ENCODE measurements around the gene SH2D1B.

DNA sequence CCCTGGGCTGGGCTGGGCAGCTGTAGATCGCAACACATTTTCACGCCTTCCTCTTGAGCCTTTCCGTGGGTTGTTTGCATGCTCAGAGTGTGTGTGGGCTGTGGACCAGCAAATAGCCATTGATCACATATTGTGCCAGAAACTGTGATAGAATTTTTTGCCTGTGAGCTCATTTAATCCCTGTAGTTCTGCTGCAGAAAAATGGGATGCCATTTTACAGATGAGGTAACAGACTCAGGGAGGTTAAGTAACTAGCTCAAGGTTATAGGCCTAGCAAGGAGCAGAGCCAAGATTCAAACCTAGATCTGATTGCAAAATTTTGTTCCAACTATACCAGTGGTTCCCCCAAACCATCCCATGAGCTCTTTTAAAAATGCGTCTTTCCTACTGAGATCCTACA, 45.8 kb downstream of the SH2D1B start:
- TF ChIP-seq ZBTB7A (IDR thresholded peaks at IDR 0.05; ENCODE audit: low read depth) (no peak), EP300 (IDR thresholded peaks at IDR 0.05; ENCODE audit: borderline replicate concordance) (no peak), RAD21 (IDR thresholded peaks at IDR 0.05; ENCODE audit: low read depth) (no peak), TAF1 (IDR thresholded peaks at IDR 0.05; ENCODE audit: low read depth) (no peak), YY1 (IDR thresholded peaks at IDR 0.05; ENCODE audit: low read depth) (no peak)
- TF ChIP-seq, protein P1, sequence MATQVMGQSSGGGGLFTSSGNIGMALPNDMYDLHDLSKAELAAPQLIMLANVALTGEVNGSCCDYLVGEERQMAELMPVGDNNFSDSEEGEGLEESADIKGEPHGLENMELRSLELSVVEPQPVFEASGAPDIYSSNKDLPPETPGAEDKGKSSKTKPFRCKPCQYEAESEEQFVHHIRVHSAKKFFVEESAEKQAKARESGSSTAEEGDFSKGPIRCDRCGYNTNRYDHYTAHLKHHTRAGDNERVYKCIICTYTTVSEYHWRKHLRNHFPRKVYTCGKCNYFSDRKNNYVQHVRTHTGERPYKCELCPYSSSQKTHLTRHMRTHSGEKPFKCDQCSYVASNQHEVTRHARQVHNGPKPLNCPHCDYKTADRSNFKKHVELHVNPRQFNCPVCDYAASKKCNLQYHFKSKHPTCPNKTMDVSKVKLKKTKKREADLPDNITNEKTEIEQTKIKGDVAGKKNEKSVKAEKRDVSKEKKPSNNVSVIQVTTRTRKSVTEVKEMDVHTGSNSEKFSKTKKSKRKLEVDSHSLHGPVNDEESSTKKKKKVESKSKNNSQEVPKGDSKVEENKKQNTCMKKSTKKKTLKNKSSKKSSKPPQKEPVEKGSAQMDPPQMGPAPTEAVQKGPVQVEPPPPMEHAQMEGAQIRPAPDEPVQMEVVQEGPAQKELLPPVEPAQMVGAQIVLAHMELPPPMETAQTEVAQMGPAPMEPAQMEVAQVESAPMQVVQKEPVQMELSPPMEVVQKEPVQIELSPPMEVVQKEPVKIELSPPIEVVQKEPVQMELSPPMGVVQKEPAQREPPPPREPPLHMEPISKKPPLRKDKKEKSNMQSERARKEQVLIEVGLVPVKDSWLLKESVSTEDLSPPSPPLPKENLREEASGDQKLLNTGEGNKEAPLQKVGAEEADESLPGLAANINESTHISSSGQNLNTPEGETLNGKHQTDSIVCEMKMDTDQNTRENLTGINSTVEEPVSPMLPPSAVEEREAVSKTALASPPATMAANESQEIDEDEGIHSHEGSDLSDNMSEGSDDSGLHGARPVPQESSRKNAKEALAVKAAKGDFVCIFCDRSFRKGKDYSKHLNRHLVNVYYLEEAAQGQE (IDR thresholded peaks at IDR 0.05; ENCODE audit: low read depth): no peak
- TF ChIP-seq, protein P2, sequence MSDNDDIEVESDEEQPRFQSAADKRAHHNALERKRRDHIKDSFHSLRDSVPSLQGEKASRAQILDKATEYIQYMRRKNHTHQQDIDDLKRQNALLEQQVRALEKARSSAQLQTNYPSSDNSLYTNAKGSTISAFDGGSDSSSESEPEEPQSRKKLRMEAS (IDR thresholded peaks at IDR 0.05): no peak
